Mesothelial cell of epicardium (in vitro differentiated cells): ENCODE measurements around the gene CDH26. TPM values are rescaled to one million over a fixed set of nuclear protein-coding genes. Genes with fewer than 3 reads are reported as not detected.

Source experiments
- DNase-seq, 2 experiments: peaks; one replicate each; pipeline ENCODE4 v3.0.0; 2021; ENCODE audit warnings: low spot score in 2 of 2; ENCODE audit not compliant: unreplicated experiment in 2 of 2
- H3K27ac Mint-ChIP-seq: 2 replicates; pipeline ENCODE4 v1.8.0; 2021; ENCODE audit warnings: mixed read lengths
- H3K27me3 Mint-ChIP-seq: 2 replicates; pipeline ENCODE4 v1.8.0; 2021; ENCODE audit warnings: low read depth, mixed read lengths
- H3K36me3 Mint-ChIP-seq: 2 replicates; pipeline ENCODE4 v1.8.0; 2021; ENCODE audit warnings: mixed read lengths
- H3K4me1 Mint-ChIP-seq: 2 replicates; pipeline ENCODE4 v1.8.0; 2021; ENCODE audit warnings: mixed read lengths
- H3K4me3 Mint-ChIP-seq: 2 replicates; pipeline ENCODE4 v1.8.0; 2021; ENCODE audit warnings: mild to moderate bottlenecking, moderate library complexity, mixed read lengths
- H3K9me3 Mint-ChIP-seq: 2 replicates; pipeline ENCODE4 v1.8.0; 2021; ENCODE audit warnings: mixed read lengths
- CTCF ChIP-seq: fragments of 200-600 bp; sonication (generic); IDR thresholded peaks from one replicate; pipeline ENCODE4 v1.5.0; 2021; ENCODE audit warnings: antibody characterized with exemption; ENCODE audit not compliant: unreplicated experiment
- total RNA-seq: library from RNA; stranded (reverse); gene quantifications from 3 replicates; pipeline ENCODE4 v1.2.1, GENCODE V29; 2021

CDH26 gene
- total RNA-seq, 1 donor from 2014 or later: 0.49 TPM

DNA sequence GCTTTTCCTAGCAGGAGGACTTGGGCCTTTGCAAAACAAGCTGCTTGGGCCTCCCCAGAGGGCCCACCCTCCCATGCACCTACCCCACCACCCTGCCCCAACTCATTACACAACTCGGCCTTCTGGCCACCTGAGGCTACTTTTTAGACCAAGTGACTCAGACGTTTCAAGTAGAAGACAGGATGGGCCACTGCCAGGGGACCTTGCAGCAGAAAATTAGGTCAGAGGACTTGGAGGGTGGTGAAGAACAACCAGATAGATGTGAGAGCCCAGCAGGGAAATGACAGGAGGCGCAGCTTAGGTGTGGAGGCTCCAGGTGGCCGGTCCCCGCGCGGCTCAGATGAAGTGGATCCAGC lies 19.5 kb upstream of the CDH26 start:
- Mint-ChIP-seq H3K9me3 (no peaks in the 10 kb centered on the region), H3K36me3 (no peaks in the 10 kb centered on the region), H3K4me3 (peak overlapping the region; percentile 75), H3K27me3 (no peaks in the 10 kb centered on the region), H3K4me1 (peaks cover 39% of the 10 kb centered on the region), H3K27ac (peak overlapping the region; percentile 69)
- no peak for TF ChIP-seq CTCF
- DNase-seq: no peak

DNA sequence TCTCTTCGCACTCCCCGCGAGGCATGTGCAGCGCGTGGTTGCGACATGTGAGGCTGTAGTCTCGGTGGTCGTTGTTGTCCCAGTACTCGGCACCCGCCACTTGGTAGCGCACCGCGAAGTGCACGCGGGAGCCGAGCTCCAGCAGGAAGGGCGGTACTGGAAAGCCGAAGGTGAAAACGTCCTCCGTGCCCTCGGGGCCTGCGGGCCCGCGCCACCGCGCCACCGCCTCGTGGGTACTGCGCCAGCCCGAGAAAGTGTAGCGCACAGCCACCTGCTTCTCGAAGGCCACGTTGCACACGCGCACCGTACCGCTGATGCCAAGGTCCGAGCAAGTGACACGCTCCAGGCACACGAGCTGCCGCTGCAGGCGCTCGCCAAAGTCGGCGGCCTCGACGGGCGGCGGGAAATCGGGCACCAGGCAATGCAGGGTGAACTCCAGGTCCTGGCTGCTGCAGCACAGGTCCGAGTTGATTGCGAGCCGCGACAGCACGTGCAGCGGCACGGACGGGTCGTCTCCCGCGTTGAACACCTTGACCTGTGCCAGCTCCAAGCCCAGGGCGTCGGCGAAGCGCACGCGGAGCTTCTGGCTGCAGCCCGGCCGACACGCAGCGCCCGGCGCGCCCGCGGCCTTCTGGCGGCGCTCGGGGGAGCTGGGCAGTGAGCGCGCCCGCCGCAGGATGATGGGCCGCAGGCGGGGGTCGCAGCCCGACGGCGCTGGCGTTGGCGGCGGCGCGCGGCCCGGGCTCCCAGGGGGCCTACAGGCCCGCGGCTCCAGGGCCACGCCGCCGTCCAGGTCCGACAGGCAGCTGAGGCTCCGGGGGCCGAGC lies 19.0 kb upstream of the CDH26 start:
- no peaks in the 10 kb centered on the region for H3K27me3 Mint-ChIP-seq

DNA sequence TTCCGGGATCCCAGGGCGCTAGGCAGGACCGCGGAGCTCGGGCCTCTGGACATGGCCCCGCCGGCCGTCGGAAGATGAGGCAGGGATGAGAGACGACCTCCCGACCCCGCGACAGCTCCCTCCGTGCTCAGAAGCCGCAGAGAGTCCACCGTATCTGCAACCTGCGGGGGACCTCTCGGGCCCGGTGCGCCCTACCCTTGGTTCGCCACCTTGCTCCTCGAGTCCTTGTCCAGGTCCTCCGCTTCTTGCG lies 18.4 kb upstream of the CDH26 start:
- no peaks in the 10 kb centered on the region for H3K9me3 Mint-ChIP-seq
- no peak for DNase-seq
- H3K4me3 Mint-ChIP-seq: peak overlapping the region; percentile 89
- no peaks in the 10 kb centered on the region for H3K27me3 Mint-ChIP-seq
- peak overlapping the region; percentile 96 for H3K27ac Mint-ChIP-seq
- peaks cover 50% of the 10 kb centered on the region for H3K4me1 Mint-ChIP-seq
- TF ChIP-seq CTCF: no peak
- peaks cover 4% of the 10 kb centered on the region for H3K36me3 Mint-ChIP-seq

More for the DNA sequence above, 19.0 kb upstream of the CDH26 start:
- TF ChIP-seq CTCF: no peak
- H3K4me3 Mint-ChIP-seq: peak overlapping the region; percentile 89
- H3K9me3 Mint-ChIP-seq: no peaks in the 10 kb centered on the region
- DNase-seq: no peak
- H3K4me1 Mint-ChIP-seq: peaks cover 45% of the 10 kb centered on the region
- peaks cover 3% of the 10 kb centered on the region for H3K36me3 Mint-ChIP-seq
- H3K27ac Mint-ChIP-seq: peak overlapping the region; percentile 69

GRCh38 chr20:59940129-59940955 lies 17.9 kb upstream of the CDH26 start, which contains the start of the genes FAM217B and PPP1R3D:
Gene FAM217B, plus strand, starts transcription at chr20:59940389. Its CDS starts 3,555 bp downstream, at chr20:59943944.
Gene PPP1R3D, minus strand, starts transcription at chr20:59940305. Its CDS starts 374 bp downstream, at chr20:59939931.
- peak; percentile 88 to 96 for DNase-seq

GRCh38 chr20:59940956-59941294 lies 17.3 kb upstream of the CDH26 start:
- H3K27ac Mint-ChIP-seq: peak overlapping the region; percentile 98

More at GRCh38 chr20:59940129-59940955, 17.9 kb upstream of the CDH26 start, which contains the start of the genes FAM217B and PPP1R3D:
- Mint-ChIP-seq H3K27me3 (no peaks in the 10 kb centered on the region), H3K27ac (peak within 1 kb of the TSS; percentile 98), H3K4me3 (peak within 1 kb of the TSS; percentile 89), H3K4me1 (peaks cover 55% of the 10 kb centered on the region), H3K9me3 (no peaks in the 10 kb centered on the region), H3K36me3 (peaks cover 4% of the 10 kb centered on the region)
- TF ChIP-seq CTCF: no peak

More at GRCh38 chr20:59940956-59941294, 17.3 kb upstream of the CDH26 start:
- TF ChIP-seq CTCF: no peak
- DNase-seq: no peak
- Mint-ChIP-seq H3K36me3 (peaks cover 4% of the 10 kb centered on the region), H3K9me3 (no peaks in the 10 kb centered on the region), H3K4me1 (peaks cover 61% of the 10 kb centered on the region), H3K4me3 (peak overlapping the region; percentile 89), H3K27me3 (no peaks in the 10 kb centered on the region)
